Measurements from ENCODE around the gene EHMT1. TPM values are rescaled to one million over a fixed set of nuclear protein-coding genes. Genes with fewer than 3 reads are reported as not detected.

Gene EHMT1
- total and polyA plus RNA-seq, 10 of the 15 experiments (the other 5 are each of a cell fraction or from before 2014, with no cell fraction given), result 2.9 to 100 (median 48.1) TPM

- Histone ChIP-seq H3K4me2 (ENCODE audit: control insufficient read depth, insufficient read depth) (no peak overlapping the region), H3K9ac (ENCODE audit: control insufficient read depth, insufficient read depth, low read length) (no peak overlapping the region), H3K27me3 (replicated peaks in 1 of 2; ENCODE audit: control insufficient read depth in 2 of 2, insufficient read depth in 2 of 2, low read length in 1 of 2) (no peaks in the 10 kb centered on the region), H3K4me3 (no peak overlapping the region), H3K36me3 (ENCODE audit: control insufficient read depth in 2 of 2, insufficient read depth in 2 of 2, low read length in 1 of 2) (peaks cover 0 to 1% of the 10 kb centered on the region in 2 experiments; a peak in 2 of 4 replicates), H3K27ac (ENCODE audit: control insufficient read depth, insufficient read depth) (no peak overlapping the region), H3K9me3 (replicated peaks; ENCODE audit: control insufficient read depth, insufficient read depth, low read length) (peaks cover 4% of the 10 kb centered on the region; the same call in 1 of the 3 replicates), H4K20me1 (ENCODE audit: control insufficient read depth, insufficient read depth) (peaks cover 3% of the 10 kb centered on the region; the same call in 1 of the 2 replicates), H2AFZ (ENCODE audit: control insufficient read depth, low read depth, low read length) (no peak overlapping the region), H3K4me1 (ENCODE audit: control insufficient read depth, insufficient read depth, low read length) (peaks cover 6% of the 10 kb centered on the region), H3K79me2 (ENCODE audit: control insufficient read depth, insufficient read depth, low read length) (peaks cover 43% of the 10 kb centered on the region)
- in situ Hi-C loops (cut with MboI), result no loop called here
- intact Hi-C loops (cut with micrococcal nuclease; ENCODE audit: unreplicated experiment), result no loop called here
- 97% methylated on average over 12 of the region's 12 CpGs for WGBS (ENCODE audit: insufficient coverage, insufficient replicate concordance, low lambda C conversion rate, missing lambda C conversion rate)
- ChIA-PET POLR2A (no interaction called here), RAD21 (ENCODE audit: unreplicated experiment) (interaction anchor here (1.2 kb wide), 1 partner anchor 14 kb away, joined by 4 read pairs; no protein-coding TSS in a partner anchor), SMC1A (ENCODE audit: uncharacterized antibody, unreplicated experiment) (interaction anchor here (1.2 kb wide), 1 partner anchor 11 kb away, joined by 3 read pairs; no protein-coding TSS in a partner anchor), CTCF (interaction anchor here (0.7 to 2.2 kb wide), 4 partner anchors 13 to 25 kb away, joined by 3 to 7 read pairs (median 6); no protein-coding TSS in a partner anchor)
- BruUV-seq (replicated peaks), result no TSS peak
- TF ChIP-seq MXI1 (IDR thresholded peaks at IDR 0.05; ENCODE audit: low read depth, low read length) (no peak), SMAD5 (IDR thresholded peaks at IDR 0.05; ENCODE audit: low read depth) (no peak), REST (IDR thresholded peaks at IDR 0.05; ENCODE audit: low read depth, low read length) (no peak)
- ATAC-seq, result no peak
- FAIRE-seq, result no peak
- DNase-seq (ENCODE audit: low read depth, low spot score), result no peak
Observed at GRCh38 chr9:137696136-137696925, 77.5 kb downstream of the EHMT1 start.

All from GM12878 (cell line).